Stimulated activated CD4-positive, alpha-beta T cell treated with anti-CD3 and anti-CD28 coated beads, TNF-alpha, amount 100 ng/mL, for 24 hours (primary cell): ENCODE data around the gene ZBTB20.

Experiments
- DNase-seq, 3 experiments: peaks; one replicate each; pipeline ENCODE4 v3.0.0-alpha.2; 2020; ENCODE audit warnings: low read depth in 3 of 3

The ZBTB20 gene

DNA sequence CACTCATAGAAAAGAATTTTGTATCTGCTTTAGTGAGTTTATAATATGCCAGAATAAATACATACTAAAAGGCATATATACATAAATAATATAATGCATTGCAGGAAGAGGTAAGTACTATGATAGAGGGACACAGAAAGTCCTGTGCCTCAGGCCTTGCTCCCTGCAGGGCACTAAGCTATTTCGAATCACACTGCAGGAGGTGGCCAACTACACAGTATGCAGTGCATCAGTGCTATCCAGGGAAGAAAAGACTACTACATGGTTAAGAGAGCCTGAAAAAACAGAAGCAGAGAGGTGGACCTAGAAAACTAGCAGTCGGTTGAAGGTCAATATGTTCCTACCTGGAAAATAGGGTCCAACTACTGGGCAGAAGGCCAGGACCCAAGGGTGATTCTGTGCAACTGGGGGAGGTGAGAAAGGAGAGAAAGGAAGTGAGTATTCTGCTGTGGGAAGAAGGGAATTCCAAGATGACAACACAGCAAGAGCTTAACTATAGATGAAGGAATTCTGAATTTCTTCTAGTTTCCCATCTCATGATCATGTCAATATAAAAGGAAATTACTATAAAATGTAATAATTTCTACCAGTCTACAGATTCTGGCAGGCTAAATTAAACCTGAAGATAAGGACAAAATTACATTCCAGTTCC lies 218.0 kb downstream of the ZBTB20 start:
- no peak for DNase-seq

DNA sequence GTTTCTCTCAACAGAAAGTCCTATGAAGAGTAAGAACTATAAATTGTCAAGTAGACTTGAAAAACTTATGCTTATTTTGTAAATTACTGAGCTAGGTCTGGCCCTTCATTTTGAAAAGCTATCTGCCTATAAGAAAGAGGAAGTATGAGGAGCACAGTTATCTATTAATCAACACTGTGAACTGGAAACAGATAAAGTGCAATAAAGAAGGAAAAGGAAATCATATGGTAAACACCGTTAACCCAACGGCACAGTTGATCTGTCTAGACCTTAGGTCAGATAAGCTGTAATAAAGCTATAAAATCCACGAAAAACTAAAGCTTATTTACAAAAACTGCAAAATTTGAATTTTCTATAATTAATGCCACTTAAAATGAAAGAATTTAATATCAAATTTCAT lies 242.5 kb downstream of the ZBTB20 start:
- DNase-seq, result no peak

DNA sequence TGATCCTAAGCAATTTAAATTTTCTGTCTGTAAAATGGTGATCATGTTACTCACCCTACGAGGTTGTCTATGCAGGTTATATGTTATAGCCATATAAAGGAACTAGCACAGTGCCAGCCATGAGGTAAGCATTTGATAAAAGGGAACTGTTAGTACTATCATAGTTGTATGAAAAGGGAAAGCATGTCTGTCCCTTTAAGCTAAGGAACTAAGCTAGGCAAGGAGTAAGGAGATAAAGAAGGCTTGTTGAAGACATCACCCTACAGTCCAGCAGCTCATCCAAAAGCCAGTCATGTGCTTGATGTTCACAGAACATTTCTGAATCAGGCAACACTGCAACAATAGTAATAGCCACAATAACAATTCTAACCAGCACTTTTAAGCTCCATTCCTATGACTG lies 243.9 kb downstream of the ZBTB20 start:
- no peak for DNase-seq

DNA sequence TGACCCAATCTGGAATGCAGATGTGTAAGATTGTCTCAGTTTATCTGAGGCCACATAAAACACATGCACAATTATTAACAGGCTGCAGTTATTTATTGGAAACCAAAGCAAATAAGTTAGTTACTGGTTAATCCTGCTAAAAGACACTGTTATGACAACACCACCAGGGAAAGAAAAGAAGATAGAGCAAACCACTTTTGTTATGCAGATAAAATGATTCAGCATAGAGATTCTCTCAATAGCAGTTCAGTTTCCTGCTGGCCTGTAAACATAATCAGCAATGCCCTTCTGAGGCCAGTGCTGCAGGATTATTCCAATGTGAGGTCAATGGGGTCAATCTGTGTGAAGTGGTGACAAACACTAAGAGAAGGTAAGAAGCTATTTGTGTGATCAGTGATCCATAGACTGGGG lies 244.4 kb downstream of the ZBTB20 start:
- no peak for DNase-seq

DNA sequence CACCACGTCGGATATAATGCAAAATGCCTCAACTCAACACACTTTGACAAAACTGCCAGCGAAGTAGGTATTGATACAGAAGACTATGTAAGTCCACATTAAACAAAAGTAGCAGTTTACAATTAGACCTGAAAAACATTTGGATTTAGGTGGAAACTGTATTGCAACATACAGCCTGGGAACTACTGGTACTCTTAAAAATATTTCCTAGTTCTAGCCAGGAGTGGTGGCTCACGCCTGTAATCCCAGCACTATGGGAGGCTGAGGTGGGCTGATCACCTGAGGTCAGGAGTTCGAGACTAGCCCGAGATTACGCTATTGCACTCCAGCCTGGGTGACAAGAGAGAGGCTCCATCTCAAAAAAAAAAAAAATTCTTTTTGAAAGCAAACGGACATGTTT lies 246.2 kb downstream of the ZBTB20 start:
- no peak for DNase-seq

DNA sequence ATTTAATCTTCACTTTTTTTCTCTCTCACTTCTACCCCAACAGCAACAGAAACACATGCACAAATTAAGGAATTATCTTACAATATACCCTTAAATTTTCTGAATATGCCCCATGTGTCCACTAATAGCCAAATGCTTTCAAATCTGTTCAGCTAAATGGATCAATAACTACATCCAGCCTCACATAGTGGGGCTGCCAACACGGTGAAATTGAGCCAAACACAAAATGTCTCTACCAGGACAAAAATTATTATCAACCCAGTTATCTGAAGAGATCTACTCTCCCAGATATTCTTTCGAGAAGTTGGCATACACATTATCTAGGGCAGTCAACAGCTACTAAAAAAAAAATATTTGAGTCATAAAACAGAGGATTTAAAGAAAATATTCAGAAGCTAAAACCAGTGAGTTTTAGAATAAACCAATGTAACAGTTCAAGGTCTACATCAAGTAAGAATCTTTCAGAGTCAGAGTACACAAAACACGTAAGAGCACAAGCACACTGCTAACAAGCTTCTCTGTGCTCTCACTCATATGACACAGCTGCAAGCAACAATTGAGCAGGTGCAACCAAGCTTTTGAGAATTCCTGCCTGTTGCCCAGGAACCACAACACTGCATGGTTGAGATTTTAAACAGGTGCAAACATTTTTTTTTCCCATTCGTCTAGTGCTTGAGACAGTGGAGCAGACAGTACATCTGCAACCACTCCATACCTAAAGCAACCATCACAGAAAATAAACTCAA lies 247.7 kb downstream of the ZBTB20 start:
- DNase-seq, result no peak

DNA sequence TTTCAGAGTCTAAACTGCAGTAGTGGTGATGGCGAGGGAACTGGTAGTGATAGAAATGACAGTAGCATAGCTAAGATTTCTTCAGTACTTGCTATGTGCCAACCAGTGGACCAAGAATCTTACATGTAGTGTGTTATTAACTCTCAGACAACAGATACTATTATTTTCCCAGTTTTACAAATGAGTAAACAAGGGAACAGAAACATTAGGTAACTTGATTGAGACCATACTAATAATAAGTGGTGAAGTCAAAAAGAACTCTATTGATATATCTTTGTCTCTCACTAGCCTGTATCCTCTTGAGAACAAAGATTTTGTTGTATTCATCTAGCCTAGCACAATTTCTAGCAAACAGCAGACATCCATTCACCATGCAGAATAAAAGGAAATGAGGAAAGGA lies 250.1 kb downstream of the ZBTB20 start:
- no peak for DNase-seq

DNA sequence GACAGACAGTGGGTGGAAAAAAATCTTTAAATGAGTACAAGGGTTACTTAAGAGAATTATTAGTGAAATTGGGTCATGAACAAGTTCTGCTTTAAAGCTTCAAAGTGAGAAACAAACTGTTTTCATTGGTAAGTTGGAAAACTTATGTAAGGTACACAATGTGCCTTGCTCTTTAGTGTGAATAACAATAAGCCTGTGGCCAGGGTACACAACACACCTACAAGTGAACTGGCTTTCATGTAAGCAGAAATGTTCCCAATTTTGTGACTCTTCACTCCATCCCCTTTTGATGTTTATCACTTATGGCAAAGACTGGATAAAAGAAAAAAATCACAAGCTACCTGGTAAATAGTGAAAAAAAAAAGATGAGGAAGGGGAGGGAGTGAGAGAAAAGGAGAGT lies 253.7 kb downstream of the ZBTB20 start:
- no peak for DNase-seq

DNA sequence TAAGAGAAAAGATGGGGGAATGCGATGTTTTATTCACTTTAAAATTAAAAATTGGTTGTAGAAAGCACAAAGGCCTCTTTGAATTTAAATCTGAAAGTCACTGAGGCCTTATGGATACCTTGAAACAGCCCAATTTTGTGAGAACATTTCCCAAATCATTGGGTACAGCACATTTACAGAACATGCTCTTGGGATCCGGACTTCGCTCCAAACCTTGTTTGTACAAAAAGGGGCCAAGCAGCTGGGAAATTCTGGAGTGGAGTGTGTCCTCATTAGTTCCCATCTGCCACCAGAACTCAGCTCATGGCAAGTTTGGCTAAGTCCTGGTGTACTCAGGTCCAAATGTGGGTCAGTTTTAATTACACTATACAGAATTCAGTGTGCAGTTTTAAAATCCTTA lies 254.2 kb downstream of the ZBTB20 start:
- DNase-seq, result no peak

DNA sequence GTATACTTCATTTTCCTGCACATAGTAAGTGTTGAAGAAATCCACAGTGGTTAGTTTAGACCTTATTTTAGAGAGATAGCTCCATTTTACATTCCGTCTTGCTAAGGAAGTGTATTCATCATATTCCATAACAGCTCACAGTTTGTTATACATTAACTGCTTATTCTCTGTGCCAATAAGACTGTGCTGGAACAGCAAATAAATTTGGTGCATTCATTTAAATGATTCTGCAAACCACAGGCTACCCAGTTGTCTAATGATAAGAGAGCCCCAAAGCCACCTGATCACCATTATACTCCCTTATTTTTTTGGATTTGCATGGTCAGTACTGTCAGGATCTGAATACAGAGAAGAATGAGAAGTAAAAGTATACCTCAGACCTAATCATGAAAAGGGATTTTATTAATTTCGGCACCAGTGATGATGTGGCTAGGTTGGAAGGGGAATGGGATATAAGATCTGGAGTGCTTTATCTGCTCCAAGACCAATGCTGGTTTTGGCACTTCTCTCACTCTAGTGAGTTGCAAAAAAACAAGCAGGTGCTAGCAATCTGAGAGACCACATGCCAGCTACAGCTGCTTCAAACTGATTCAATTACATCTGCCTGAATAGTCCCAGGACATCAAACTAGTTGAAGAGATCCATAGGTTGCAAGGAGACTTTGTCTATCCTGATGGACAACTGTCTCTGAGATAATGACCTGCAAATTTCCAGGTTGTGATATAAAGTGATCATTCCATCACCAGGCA lies 254.8 kb downstream of the ZBTB20 start:
- no peak for DNase-seq

DNA sequence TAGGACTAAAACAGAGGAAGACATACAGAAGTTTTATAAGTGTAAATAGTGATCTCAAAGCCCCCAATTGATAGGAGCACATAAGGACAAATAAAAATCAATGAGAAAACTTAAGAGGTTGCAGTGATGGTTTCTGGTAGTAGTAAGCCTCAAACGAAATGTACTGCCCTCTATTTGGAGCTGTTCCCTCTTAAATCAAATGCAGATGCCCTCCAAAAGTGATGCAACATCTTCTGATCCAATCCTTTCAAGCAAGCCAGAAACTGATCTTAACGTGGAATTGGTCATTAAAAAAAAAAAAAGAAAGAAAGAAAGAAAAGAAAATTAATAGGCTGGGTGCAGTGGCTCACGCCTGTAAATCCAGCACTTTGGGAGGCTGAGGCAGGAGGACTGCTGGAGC lies 259.3 kb downstream of the ZBTB20 start:
- no peak for DNase-seq

DNA sequence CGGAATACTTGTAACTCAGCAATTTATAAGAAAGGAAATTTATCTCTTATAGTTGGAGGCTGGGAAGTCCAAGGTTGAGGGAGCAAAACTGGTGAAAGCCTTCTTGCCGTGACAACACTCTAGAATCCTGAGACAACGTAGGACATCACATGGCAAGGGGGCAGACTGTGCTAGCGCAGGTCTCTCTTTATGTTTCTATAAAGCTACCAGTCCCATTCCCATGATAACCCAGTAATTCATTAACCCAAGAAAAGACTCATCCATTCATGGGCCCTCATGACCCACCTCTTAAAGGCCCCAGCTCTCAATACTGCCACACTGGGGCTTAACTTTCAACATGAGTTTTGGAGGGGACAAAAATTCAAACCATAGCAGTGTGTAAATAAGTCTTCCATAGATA lies 260.2 kb downstream of the ZBTB20 start:
- DNase-seq, result no peak

DNA sequence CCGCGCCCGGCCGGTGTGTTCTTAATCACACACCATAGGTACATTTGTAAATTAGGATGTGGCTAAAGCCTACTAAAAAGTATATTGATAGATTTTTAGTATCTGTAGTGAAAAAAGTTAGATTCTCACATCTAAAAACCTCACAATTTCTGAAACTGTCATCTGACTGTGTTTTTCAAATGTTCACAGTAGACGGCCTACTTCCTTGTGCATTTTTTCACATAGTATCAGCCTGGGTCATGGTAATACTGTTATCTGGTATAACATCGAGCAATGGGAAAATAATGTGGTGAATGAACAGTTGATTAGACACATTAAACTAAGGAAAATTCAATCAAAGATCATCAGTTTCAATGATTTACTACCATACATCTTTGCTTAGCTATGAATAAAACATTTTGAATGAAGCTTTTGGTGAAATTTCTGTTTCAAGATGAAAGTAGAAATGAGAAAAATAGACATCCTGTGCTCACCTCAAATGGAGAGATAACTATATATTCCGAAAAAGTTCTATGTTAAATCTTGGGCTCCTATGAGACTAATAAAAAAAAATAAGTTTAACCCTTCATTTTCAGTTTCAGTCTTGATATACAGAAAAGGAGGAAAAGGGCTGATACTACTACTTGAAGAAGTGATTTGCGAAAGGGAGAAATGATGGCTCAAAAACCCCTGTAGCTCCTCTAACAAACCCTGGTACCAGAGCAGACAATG lies 262.7 kb downstream of the ZBTB20 start:
- no peak for DNase-seq

DNA sequence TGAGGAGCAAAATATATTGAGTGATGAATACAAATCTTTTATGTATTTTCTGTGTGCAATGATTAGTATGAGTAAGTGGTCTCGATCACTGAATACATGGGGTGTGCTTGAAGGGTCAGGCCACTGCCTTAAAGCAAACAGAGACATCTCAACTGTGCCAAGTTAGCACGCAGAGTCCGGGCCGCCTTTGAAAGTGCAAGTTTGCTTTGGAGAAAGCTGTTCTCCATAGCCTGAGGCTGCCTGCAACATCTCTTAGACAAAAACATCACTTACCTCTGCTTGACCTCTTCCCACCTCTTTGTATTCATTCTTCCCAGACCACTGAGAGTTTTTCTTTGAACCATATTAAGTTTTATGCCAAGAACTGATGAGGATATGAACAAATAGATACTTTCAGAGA lies 267.0 kb downstream of the ZBTB20 start:
- no peak for DNase-seq

DNA sequence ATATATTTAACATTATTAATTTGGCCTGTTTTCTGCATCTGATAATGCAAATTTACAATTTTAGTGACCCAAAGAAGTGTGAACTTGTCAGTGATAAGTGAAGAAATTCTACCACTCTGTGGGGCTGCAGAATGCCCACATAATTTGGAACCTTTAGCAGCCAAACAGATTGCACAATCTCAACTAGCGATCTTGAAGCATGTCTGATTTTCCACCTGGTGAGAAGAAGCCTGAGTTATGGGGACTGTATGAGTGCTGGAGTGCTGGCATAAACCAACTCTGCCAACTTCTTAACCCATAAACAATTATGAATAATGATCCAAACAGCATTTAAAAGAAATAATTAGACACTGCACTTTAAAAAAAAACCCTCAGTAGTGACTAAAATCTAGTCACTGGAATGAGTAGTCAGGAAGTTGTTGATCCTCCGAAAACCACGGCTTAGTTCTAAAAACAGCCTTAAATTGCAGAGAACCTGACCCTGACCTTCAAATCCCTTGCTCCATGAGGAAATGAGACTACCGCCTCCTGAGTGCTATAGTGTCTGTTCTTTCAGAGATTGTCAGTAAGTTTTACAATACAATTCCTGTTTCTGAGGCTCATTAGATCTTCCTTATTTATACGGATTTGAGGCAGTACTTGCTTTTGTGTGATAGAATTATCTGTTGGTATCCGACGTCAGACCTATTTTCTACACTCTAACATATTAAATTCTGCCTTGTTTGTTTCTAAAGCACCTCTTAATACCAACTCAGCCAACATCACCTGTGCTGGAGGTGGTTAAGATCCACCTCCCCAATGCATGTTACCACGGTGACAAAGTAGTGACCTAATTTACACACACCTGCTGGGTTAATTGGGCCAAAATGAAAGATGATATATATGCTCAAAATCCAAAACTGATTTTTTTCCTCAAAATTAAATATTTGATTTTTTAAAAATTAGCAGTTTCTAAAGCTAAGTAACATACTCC lies 267.7 kb downstream of the ZBTB20 start:
- no peak for DNase-seq

DNA sequence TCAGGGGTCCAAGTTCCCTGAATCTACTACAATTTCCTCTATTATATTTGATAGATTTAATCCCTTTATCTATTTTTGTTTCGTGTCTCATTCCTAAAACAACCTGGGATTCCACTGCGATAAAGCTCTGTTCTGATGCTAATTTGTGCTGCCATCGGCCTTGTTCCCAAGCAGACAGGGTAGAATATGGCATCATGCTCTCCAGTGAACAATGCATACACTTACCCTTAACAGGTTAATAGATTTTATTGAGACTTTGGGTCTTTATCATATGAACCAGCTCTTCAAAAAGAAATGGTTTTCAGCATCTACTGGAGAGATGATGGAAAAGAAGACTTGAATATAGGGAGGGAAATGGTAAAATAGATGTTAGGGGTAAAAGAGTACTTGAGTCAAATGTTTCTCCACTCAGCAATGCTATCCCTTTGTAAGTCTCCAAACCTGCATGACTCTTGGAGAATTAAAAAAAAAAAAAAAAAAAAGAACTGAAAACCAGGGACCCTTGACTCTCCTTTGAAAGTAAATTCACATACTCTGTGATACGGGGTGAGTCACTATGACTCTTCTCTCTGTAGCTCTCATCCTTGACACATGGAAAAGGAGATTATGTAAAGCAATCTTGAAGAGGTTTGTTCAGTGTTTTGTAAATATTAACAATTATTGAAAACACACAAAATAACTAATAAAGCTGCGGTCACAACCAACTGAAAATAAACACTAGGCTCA lies 268.8 kb downstream of the ZBTB20 start:
- no peak for DNase-seq

DNA sequence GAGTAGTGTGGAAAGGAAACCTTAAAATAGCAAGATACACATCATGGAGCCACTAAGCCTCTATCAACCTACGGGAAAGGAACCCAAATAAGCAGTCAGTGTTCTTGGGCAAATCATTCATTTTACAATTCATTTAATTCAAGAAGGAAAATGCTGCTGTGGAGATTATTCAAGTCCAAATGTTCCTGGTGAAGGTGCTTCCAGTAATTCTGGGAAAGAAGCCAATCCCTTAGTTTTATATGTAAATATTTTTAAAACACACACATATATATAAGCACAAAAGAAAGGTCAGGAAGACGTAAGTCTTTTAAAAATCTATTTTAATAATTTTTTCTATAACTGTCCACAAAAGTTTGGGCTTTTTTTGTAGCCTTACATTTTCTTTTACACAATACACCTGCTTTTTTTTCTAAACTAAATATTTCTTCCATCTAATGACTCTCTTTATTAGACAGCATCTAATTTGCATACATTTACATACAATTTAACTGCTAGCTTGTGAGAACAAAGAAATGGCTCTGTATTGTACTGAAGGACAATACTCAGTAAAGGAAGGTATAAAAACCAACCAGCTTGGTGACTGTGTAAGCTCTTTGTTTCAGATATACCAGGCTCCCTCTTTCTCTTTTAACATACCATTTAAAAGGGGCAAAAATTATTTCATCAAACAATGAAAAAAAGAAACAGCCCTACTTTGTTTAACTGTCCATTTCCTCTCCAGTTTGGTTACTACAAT lies 269.5 kb downstream of the ZBTB20 start:
- no peak for DNase-seq

DNA sequence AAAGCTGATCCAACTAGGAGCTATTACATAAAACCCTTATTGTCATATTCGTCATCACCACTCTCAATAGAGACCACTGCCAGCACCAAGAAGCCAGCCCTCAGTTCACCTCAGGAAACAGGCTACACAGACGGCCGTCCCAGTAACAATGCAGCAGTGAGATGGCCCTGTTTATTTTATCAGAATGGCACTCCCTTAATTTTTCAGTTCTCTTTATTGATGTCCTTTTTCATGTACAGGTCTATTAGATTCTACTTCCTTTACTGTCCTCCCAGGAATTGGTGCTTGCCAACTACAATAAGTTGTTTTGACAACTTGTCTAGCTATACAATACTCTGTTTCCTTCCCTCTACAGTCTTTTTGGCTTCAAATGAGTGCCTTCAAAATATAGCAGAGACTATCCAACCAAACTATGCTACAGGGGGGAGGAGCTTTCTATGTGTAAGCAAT lies 272.5 kb downstream of the ZBTB20 start:
- no peak for DNase-seq

DNA sequence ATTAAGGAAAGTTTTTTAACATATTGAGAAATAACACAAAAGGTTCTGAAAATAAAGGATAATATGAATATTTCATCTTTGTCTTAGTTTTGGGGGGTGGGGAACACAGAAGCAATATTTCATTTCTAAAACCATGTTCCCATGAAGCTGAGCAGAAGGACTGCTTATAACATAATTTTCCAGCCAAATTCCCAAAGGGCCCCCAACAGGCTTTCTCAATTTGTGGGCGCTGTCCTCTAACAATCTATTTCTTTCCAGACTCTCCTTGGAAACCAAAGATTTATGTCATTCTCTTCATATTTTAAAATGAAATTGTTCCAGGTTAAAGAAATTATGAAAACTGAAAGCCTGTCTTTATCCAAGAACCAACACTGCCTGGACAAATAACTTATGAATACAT lies 273.5 kb downstream of the ZBTB20 start:
- DNase-seq, result no peak

DNA sequence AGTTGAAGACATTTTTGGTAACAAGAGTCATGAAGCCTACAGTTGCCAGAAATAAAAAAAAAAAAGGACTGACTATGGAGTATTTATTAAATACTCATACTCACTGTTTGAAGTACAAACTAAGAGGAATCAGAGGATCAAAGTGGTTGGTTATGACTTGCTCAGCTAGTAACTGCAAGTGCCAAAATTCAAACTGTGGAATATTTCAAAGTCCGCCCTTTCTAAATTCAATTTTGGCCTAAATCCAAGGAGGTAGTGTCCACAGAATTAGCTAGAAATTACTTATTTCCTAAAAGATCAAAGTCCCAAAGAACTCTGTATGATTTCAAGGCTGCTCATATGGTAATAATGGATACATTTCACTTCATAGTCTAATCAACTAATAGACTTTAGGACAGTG lies 274.5 kb downstream of the ZBTB20 start:
- no peak for DNase-seq
